HG02852 (cell line): ENCODE measurements around the gene SUSD3.
"Not testable (repeated sequence)": the region's sequence is repeated elsewhere in the genome, so short reads cannot be mapped to it uniquely, and the experiment has no call there.

Experiments
- ATAC-seq: cut with Tn5 transposase; IDR thresholded peaks from one replicate; pipeline ENCODE4 v1.9.1; 2021; ENCODE audit warnings: mild to moderate bottlenecking, moderate library complexity; ENCODE audit not compliant: unreplicated experiment

The SUSD3 gene

GRCh38 chr9:93091453-93092081, 33.1 kb downstream of the SUSD3 start:
- ATAC-seq: no peak

- no peak for ATAC-seq
These were observed 33.9 kb downstream of the SUSD3 start for GRCh38 chr9:93092251-93092991.

DNA sequence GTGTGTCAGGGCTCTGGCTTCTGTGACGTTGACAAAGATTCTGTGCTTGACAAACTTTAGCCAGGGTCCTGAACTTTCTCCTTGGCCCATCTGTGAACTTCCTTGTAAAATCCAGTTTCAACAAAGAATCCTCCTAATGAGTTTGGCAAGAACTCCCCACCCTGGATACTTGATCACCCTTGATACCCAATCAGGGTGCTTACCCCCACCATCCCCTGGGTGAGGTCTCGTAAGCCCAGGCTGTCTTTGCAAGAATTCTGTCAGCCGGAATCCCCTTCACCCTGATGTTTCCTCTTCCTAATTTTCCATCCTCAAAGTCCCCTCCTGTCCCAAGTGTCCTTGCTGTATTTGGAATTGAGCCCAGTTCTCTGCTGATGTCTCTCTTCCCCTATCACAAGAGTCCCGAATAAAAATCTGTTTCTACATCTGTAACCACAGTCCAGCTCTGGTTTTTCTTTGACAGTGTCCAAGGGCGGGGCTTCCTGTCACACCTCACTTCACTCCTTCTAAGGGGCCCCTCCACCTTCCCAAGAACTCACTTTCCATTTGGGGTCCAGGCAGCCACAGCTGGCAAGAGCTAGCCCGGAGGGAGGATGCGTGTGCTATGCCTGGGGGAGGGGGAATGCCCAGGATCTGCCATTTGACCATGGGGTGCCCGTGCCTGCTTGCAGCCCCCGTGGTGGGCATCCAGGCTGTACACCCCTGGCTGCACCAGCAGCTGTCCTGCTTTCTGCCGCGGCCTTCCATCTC, 34.8 kb downstream of the SUSD3 start:
- ATAC-seq: no peak

GRCh38 chr9:93093877-93094657, 35.6 kb downstream of the SUSD3 start:
- no peak for ATAC-seq

DNA sequence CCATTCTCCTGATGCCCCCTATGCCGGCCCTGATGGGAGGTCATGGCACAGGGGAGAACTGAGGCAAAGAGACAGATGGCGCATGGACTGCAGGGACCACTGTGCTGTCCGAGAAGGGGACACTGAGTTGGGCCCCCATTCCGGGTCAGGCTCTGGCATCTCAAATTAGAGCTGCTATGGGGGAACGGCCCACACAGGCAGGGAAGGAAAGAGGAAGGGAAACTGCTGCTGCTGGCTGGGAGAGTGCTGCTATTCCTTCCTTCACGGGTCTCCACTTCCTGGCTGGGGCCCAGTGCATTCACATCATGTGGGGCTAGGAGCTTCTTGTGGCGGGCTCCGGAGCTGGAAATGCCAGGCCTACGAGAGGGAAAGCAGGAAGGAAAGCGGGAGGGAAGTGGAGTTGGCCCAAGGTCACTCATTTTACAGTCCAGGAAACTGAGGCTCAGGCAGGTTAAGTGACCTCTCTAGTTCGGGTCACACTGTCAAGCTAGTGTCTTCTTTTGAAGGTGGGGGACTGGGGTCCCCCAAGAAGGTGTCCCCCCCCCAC, 36.2 kb downstream of the SUSD3 start:
- ATAC-seq: no peak

DNA sequence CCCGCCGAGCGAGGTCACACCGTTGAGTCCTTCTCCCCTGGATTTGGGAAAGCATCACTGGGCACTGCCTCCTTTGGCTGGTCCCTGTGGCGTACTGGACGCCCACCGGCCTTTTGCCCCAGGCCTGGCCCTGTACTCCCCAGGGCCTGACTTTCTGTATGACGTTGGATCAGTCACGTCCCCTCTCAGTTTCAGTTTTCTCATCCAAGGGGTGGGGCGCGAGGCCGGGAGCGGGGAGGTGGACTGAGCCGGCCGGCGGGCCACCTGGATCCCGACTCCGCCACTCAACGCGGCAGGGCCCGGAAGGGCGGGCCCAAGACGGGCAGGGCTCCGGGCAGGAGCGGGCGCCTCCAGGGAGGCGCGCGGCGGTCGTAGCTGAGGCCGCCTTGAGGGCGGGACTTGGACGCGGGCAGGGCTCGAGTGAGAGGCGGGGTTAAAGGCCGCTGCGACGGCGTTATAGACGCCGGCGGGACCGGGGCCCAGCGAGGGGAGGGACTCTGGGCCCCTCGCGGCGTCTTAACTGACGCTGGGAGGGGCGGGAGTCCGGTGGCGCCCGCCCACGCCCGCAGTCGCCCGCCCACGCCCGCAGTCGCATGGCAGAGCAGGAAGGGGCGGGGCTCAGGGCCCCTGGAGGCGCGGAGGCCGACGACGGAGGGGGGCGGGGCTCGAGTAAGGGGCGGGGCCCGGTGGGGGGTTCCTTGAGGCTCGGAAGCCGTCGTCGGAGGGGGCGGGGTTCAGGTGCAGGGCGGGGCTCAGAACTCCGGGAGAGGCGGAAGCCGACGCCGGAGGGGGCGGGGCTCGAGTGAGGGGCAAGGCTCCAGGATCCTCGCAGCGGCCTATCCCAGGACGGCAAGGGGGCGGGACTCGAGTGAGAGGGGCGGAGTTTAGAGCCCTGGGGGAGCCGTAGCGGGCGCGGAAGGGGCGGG, 37.0 kb downstream of the SUSD3 start:
- ATAC-seq: peak; percentile 68

DNA sequence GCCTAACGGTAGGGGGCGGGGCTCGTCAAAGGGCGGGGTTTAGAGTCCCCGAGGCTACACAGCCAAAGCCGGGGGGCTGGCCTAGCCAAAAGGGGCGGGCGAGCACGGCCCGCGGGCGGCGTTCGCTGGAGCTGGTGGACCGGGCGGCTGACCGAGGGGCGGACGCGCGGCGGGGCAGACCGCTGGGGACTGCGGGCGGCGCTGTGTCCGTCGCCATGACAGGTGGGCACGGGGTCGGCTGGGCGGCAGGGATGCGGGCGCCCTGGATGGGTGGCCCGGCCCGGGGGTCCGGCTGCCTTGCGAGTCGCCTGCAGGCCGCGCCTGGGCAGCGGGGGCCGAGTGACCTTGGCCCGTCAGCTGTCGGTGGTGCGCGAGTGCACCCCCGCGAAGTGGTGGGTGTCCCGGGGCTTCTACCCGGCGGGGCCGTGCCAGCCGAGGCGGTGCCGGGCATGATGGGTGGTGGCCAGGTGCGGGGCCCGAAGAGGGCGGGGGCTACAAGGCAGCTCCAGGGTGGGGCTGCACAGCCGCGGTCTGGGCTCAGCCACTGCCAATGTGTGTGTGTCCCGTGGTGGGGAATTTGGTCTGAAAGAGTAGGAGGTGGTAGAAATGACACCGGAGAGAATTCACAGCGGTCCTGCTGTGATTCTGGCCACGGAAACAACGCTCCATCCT, 37.8 kb downstream of the SUSD3 start, which contains the start of gene CARD19:
TSS of gene CARD19 (plus strand) at position 87 of the 672 bp plus-strand sequence. CDS start at position 216, 129 bp downstream.
- ATAC-seq: peak; percentile 55

- no peak for ATAC-seq
These were observed 38.4 kb downstream of the SUSD3 start for GRCh38 chr9:93096811-93097382.

DNA sequence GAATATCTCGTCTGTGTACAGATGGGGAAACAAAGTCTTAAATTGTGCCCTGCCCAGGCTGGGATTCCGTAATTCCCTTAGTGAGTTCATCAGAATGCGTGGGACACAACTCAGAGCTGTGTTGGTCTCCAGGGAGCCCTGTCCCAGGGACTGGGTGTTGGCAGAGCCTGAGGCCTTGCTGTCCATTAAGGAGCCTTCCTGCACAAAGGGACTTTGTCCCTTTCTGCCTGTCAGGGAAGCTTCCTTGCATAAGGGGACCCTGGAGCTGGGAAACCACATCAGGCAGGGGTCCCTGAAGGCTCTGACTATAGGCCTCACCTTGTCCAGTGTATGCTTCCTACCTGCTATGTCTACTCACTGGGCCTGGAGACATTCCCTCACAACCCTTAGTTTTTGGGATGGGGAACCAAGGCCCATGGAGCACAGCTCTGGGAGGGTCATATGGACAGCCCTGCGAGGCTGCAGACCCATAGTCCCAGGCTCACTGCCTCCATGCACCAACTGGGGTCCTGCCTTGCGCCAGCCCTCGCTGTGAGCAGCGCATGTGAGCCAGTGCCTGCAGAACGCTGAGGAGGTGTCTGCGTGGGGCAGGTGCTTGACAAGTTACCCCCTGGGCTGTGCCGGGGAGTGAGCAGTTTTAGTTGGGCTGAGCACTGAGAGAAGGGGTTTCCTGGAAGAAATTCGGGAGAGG, 39.2 kb downstream of the SUSD3 start:
- ATAC-seq: no peak

DNA sequence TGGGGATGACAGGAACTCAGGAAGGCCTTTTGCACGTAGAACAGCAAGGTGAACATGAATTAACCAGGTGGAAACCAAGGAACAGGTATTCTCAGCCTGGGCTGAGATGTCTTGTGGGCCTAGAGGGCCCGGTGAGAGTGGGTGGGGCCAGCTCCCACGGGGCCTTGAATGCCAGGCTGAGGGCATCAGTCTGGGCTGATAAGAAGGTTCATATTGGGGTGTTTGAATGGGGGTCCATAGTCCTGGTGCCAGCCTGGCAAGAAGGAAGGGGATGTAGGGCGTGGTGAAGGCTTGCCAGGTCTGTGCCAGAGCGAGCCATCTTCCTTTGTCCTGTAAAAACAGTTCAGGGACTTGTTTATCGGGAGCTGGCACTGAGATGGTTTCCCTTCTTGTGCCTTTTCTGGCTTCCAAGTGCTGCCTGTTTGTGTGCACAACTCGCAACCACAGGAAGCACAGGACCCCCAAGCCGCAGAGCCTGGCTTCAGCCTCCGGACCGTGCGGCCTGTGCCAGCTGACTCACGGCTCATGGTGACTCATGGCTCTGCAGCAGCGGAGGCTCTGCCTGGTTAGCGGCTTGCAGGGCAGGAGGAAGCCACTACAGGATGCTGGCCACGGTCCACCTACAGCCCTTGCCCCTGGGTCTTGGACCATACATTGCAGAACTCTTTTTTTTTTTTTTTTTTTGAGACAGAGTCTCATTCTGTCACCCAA, 39.9 kb downstream of the SUSD3 start:
- no peak for ATAC-seq

GRCh38 chr9:93099551-93100275, 41.2 kb downstream of the SUSD3 start:
- ATAC-seq: no peak

DNA sequence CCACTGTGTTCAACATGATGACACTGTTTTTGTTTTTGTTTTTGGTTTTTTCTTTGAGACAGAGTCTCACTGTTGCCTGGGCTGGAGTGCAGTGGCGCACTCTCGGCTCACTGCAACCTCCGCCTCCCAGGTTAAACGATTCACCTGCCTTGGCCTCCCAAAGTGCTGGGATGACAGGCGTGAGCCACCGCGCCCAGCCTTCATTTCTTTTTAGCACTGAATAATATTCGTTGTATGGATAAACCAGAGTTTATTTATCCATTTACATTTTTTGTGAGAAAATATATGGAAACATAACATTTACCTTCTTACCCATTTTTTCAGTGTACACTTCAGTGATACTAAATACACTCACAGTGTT, 41.8 kb downstream of the SUSD3 start:
- ATAC-seq: no peak

- not testable (repeated sequence) for ATAC-seq
These were observed 42.6 kb downstream of the SUSD3 start for GRCh38 chr9:93101086-93101485.

DNA sequence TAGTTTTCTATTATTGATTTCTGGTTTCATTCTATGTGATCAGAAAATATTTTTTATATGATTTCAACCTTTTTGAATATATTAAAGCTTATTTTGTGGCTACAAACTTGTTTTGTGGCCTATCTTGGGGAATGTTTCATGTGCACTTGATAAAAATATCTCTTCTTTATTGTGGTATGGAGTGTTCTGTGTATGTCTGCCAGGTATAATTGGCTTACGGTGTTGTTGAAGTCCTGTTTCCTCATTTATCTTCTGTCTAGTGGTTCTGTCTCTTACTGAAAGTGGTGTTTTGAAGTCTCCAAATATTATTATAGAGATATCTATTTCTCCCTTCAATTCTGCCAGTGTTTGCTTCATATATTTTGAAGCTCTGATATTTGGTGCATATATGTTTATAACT, 47.1 kb downstream of the SUSD3 start:
- no peak for ATAC-seq

GRCh38 chr9:93107151-93107824, 48.8 kb downstream of the SUSD3 start:
- ATAC-seq: no peak

- ATAC-seq: no peak
These were observed 49.3 kb downstream of the SUSD3 start for GRCh38 chr9:93107825-93108161.
